Fibroblast of peridontal ligament (primary cell): ENCODE measurements around the gene CCDC97.

Experiments
- DNase-seq: peaks from one replicate; pipeline ENCODE4 v3.0.0-alpha.2; 2010; ENCODE audit errors: extremely low read depth

CCDC97 gene

DNA sequence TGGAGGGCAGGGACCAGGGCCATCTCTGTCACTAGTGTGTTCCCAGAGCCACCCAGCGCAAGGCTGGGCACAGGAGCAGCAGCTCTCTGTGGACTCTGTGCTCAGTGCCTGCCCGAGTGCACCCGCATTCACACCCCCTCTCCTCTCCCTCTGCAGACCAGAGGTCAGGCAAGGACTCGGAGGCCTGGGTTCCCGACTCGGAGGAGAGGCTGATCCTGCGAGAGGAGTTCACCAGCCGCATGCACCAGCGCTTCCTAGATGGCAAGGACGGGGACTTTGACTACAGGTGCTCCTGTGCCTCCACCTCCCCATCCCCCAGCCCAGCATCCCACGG lies 10.2 kb downstream of the CCDC97 start:
- DNase-seq: no peak

DNA sequence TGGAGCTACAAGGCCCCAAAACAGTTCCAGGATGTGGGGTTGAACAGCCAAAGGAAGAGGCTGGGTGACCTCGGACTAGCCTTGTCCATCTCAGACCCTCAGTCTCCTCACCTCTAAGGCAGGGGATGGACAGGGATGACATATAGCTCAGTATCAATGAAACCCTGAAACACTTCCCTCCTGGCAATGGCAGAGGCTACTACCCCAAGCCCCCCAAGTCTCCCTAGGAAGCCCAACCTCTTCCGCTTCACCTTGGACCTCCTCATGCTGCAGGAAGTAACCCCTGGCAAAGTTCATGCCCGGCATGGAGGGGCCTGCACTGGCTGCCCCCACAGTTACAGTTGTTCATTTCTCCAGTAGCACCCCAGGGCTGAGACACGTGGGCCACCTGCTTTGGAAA lies 10.6 kb downstream of the CCDC97 start:
- no peak for DNase-seq

DNA sequence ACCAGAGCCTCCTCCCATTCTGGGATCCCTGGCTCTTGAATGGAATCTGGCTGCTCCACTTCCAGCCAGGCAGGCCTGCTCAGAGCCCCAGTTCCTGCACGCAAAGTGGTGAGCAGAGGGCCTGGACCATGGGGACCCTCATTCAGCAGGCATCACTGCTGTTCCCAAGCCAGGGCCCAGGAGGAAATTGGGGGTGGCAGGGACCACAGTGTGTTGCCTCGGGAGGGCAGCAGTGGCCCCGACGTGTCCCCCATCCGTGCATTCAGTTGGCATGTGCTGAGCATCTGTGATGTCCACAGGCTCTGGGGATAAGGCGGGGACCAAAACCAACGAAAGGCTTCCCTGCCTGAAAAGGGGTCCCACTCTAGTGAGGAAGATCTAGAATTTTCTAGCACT lies 11.2 kb downstream of the CCDC97 start:
- no peak for DNase-seq

DNA sequence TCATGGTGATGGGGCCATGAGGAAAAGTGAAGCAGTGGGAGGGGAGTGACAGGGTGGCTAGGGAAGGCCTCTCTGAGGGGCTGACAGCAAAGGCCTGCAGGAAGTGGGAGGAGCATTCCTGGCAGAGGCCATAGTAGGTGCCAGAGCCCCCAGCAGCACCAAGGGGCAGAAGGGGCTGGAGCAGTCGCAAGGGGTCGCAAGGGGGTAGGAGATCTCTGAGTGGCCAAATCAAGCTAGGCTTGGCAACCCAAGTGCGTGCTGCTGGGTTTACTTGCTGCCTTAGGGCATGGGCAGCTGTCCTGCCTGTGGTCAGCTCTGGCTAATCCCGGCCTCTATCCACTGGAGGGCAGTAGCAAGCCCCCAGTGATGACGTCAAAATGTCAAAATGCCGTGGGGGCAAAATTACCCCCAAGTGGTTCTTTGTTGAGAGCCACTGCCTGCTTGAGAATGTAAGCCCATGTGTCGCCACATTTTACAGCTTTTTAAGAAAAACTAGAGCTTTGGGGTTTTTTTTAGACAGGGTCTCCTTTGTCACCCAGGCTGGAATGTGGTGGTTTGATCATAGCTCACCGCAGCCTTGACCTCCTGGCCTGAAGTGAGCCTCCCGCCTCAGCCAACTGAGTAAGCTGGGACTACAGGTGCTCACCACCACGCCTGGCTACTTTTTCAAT lies 11.8 kb downstream of the CCDC97 start:
- peak; percentile 79 for DNase-seq

DNA sequence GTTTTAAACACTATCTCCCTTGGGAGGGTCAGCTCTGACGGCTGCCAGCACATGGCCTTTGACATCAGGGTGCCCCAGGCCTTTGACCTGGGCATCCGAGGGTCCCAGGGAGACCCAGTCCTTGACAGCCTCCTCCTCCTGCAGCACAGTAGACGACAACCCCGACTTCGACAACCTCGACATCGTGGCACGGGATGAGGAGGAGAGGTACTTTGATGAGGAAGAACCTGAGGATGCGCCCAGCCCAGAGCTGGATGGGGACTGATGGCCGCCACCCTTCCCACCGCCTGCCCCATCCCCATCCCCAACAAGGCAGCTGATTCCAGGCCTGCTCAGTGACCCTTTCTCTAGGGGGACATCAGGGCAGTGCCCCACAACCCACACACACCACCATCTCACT lies 12.5 kb downstream of the CCDC97 start:
- DNase-seq: no peak

DNA sequence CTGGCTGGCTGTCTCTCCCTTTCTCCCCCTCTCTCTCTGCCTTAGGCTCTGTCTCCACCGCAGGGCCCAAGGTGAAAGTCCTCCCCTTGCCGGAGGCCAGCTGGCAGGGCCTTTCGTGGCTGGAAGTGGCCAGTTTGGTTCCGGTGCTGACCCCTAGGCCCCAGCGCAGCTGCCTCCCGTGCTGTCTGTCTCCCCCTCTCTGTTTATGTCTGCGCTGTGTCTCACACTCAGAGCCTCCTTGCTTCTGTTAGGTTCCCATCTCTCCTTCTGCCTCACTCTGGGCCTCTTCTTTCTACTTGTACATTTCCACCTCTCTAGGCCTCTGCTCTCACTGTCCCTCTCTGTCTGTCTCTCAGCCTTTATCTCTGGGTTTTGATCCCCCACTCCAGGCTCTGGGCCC lies 13.1 kb downstream of the CCDC97 start:
- peak; percentile 68 for DNase-seq

DNA sequence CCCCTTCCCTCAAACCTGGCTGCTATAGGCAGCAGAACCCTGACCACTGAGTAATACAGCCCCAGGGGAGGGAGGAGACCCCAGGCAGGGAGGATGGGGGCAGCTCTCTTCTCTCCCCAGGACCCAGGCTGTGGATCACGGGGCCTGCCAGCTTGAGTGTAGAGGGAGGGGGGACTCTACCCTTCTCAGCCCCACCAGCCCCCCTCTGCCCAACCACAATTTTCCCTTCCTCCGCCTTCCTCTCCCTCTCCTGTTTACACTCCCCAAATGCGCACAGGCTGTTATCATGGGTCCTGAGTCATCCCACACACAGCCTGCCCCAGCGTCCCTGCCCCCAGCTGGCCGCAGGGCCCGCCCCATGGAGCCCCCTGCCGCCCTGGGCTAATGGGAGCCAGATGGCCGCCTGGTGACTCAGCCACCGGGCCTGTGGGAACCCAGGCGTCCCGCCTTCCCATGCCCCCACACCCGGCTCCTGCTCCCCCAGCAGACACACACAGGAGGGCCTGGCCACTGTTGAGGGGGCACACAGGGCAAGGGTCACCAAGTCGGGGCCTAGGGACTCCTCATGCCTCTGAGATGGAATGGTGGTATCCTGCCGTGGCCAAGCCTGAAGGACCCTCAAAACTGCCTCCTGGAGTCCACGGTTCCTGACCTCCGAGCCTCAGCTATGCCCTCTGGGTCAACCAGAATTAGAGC lies 13.6 kb downstream of the CCDC97 start:
- DNase-seq: peak; percentile 97

DNA sequence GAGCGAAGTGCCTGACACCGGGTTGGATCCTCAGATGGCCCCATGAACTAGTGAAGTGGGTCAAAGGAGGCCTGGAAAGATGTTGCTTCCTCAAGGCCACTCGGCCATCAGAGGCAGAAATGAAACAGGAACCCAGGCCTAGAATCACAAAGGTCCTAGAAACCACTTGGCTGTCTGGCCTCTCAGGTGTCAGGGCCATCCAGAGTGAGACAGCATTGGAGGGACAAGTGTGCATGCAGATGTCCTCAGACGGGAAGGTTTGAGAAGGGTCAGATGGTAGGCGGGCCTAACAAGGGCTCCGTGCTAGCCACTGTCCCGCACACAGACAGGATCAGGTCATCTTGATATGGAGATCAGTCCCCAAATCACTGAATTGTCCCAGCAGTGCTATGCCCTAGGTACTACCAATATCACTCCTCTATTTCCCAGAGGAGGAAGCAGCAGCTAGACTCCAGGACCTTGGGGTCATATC lies 14.3 kb downstream of the CCDC97 start:
- no peak for DNase-seq

DNA sequence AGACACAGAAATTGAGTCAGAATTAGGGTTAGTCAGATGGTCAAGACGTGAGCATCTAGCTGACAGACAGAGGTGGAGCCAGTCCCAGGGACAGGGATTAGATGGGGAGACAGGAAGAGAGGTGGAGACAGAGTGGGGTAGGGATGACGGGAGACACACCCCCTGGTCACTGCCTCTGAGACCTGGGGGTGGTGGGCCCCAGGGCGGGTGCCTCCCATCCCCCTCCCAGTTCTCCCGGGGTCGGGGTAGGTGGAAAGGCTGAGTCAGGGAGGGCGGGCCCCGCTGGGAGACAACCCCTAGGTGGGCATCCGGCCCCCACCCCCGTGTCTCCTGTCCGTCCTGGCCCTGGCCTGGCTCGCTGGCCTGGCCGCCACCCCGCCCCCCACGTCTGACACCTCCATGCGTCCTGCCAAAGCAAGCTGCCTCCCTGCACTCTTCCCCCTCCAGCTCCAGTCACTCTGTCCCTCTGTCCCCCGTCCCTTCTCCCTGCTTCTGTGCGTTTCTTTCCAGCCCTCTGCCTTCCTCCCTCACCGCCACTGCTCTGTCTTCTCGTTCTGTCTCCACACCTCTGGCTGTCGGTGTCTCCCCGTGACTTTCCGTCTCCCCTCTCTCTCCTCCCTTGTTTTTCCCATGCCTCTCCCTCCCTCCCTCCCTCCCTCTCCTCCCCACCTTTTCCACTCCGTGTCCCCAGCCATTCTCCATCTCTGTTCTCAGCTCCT lies 15.1 kb downstream of the CCDC97 start:
- peak; percentile 62 for DNase-seq

DNA sequence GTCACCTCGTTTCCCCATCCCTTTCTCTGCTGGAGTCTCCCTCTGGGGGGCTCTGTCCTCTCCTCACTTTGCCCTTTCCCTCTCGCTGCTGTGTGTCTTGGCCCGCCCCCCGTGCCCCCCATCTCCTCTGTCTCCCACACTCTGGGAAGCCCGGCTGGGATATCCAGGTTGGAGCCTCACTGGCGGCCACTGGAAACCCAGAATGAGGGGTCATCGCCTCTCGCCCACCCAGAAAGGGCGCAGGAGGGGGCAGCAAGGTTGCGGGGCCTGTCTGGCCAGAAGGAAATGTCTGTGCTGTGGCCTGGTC lies 15.6 kb downstream of the CCDC97 start:
- DNase-seq: no peak

DNA sequence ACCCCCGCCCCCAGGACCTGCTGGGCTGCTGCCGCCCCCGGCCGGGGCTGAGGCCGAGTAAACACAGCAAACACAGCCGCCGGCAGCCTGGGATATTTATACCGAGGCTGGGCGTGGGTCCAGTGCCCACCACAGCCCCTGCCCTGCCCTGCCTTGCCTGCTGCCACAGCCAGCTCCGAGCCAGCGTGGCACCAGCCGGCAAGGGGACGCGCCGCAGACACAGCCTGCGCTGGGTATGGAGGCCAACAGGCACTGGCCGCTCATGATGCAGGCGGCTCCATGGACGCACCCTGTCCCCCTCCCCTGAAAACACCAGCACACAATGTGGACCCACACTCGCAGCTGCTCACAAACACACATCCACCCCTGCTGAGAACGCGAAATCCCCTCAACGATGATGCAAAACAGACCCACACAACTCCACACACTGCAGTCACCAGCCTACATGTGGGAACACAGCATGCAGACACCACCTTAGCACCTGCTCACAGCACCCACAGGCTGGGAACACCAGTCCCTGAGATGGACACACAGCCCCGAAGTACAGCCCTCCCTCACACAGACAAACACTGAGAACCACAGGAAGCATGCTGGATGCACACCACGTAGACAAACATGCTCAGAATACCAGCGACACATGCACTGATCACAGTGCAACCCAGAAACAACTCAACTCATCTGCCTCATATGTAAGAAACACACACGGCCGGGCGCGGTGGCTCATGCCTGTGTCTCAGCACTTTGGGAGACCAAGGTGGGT lies 16.2 kb downstream of the CCDC97 start:
- peak; percentile 65 for DNase-seq

DNA sequence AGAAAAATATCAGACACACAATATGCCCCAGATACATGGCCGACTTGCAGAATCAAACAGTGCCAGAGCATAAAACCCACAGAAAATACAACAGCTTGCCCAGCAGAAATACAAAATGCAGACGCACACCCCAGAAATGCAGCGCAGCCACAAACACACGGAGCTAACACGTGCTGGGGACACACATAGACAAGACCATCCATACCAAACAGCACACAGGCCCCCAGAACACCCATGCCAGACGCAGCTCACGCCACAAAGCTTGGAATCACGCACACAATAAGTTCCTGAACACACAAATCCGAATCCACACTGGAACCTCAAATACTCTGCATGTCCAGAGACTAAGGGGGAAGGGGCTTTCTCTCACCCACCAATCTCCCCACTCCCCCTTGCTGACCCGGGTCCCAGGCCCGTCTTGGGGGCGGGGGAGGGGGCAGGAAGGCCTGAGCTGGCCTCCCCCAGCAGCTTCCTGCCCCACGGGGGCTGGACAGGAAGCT lies 17.2 kb downstream of the CCDC97 start:
- peak; percentile 37 for DNase-seq

DNA sequence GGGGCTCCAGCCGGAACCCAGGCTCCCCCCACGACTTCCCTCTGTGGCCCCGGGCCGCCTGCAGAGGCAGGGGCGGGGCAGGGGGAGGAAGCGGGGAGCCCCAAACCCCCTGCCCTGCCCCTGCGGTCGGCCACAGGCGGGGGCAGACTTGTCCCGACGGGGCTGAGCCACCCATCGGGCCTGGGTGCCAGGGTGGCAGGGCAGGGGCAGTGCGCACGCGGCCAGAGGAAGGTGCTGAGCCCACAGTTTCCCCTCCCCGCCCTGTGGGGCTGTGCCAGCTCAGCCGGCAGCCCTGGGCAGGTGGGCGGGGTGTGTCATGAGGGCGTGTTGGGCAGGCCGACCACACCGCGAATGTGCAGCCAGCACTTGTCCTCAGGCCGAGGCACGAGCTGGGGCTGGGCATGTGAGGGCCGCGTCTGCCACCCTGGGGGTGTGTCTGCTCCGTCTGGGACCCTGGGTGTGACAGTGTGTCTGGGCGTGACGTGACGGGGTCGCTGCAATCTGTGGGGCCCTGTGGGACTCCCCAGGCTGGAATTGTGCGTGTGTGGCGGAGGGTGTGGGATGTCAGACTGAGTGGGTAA lies 17.7 kb downstream of the CCDC97 start:
- DNase-seq: peak; percentile 11

DNA sequence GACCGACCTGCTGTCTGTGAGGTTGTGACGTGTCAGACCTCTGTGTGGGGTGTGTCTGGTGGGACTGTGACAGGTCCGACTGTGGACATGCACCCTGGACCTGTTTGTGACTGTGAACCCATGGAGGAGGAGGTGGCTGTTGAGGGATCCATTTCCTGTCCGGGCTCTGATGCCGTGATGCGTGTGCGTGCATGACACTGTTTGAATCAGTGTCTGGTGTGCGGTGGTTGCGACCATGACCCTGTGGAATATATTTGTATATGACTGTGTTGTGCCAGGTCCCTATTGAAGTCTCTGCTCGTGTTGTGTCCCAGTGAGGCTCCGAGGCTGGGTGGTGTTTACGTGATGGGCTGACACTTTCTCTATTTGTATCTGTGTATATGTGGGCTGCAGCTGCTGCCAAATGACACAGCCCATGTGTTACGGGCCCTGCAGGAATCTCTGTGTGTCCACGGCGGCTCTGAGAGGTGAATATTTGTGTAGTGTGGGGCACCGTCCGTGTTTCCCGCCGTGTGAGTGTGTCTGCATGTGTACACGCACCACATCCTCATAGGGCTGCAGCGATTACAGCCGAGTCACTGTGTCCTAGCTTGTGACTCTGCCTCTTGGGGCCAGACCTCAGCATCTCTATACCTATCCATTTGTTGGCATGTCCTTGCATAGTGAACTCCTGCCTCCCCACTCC lies 18.3 kb downstream of the CCDC97 start:
- DNase-seq: peak; percentile 17

DNA sequence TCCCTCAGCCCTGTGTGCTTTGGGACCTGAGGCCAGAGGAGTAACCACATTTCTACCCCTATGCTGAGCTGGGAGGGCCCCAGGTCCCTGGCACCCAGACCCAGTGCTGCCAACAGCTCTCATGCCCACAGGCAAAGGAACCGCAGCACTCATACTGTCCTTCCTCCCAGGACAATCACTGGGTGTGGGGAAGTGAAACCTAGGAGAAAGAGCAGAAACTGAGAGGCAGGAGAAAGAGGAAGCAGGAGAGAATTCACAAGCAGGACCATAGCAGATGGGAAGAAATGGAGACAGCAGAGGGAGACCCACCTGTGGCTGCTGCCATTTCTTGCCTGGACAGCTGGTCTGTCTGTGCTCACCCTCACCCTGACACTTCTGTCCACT lies 18.9 kb downstream of the CCDC97 start:
- no peak for DNase-seq

DNA sequence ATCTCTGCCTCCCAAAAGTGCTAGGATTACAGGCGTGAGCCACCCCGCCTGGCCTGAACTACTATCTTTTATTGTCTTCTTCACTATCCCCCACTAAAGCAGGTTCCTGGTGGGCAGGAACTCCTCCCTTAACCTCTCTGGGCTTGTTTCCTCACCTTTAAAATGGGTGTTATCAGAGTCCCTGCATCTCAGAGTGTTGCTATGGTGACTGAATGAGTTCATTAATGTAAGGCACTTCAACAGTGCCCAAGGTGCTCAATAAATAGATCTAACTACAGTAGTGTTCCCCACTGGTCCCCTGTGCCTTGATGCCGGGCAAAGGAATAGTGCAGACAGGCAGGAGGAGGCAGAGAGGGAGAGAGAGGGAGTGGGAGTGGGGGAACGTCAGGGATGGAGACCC lies 20.5 kb downstream of the CCDC97 start:
- DNase-seq: no peak

DNA sequence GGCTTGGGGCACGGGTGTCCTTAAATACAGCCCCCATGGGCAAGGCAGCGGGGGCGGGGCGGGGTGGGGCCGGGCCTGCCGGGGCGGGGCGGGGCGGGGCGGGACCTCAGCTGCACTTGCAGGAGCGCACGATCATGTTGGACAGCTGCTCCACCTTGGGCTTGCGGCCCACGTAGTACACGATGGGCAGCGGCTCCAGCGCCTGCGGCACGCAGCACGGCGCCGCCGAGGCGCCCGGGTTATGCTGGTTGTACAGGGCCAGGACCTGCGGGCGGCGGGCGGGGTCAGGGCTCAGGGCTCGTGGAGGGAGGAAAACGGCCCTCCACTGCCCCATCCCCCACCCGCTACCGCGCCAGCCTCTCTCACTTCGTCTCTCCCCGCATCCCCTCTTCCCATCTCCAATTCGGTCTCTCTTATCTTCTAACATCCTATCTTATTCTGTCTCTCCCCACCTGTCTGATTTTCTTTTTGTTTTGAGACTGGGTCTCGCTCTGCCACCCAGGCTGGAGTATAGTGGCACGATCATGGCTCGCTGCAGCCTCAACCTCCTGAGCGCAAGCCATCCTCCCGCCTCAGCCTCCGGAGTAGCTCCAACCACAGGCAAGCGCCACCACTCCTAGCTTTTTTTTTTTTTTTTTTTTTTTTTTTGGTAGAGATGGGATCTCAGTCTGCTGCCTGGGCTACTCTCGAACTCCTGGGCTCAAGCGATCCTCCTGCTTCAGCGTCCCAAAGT lies 21.1 kb downstream of the CCDC97 start:
- DNase-seq: no peak

DNA sequence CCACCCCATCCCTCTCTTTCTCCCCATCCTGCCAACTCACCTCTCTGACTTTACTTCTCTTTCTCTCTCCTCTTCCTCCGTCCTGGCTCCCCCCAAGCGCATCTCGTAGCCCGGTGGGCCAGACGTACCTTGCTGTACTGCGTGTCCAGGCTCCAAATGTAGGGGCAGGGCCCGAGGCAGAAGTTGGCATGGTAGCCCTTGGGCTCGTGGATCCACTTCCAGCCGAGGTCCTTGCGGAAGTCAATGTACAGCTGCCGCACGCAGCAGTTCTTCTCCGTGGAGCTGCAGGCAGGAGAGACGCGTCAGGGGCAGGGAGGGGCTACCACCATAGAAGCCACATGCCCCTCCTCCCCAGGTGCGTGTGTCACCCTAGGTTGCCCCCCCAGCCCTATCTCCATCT lies 22.0 kb downstream of the CCDC97 start:
- no peak for DNase-seq

DNA sequence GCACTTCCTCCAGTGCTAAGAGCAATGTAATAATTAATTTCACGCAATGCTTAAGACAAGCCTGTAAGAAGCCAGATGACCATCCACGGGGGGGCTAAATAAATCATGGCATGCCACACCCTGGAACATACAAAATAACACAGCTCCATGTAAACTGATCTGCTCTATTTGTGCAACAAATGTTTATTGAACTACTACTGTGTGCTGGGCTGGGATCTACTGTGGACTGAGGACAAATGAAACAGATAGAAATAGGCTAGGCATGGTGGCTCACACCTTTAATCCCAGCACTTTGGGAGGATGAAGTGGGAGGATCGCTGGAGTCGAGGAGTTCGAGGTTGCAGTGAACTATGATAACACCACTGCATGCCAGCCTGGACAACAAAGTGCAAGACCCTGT lies 22.5 kb downstream of the CCDC97 start:
- no peak for DNase-seq

DNA sequence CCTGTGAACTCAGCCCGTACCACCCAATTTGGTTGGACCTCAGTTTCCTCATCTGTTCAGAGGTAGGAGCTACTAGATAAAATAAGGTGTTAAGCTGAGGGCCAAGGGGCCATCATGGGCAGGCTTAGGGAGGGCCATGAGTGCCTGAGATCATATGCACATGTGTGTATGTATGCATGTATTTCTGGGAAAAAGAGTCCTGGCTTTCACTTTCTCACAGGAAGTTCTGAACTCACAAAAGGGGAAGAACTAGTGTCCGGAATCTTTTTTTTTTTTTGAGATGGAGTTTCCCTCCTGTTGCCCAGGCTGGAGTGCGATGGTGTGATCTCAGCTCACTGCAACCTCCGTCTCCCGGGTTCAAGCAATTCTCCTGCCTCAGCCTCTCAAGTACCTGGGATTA lies 24.8 kb downstream of the CCDC97 start:
- DNase-seq: no peak

DNA sequence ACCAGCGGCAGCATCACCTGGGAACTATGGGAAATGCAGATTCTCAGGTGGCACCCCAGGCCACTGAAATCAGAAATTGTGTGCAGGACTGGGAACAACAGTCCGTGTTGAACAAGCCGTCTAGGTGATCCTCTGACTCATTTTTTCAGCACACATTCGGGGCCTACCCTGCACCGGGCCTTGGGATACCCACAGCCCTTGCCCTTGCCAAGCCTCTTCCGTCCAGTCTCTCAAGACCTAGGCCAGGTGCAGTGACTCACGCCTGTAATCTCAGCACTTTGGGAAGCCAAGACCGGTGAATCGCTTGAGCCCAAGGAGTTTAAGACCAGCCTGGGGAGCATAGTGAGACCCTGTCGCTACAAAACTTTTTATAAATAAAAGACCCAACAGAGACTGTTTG lies 25.5 kb downstream of the CCDC97 start:
- DNase-seq: no peak
